OCI-LY1 (cell line): ENCODE data around the gene FAM83E.

Experiments
- H2AFZ ChIP-seq: fragments of 200-600 bp; sonication (generic), shearing (Covaris generic); 2 replicates; pipeline ENCODE4 v1.6.0; 2014; ENCODE audit warnings: antibody characterized with exemption, mild to moderate bottlenecking, low read length
- H3F3A ChIP-seq: fragments of 200-600 bp; sonication (generic), shearing (Covaris generic); 2 replicates; pipeline ENCODE4 v1.6.0; 2014; ENCODE audit warnings: mild to moderate bottlenecking, antibody characterized with exemption, low read length, moderate library complexity; ENCODE audit not compliant: insufficient read depth
- H3K27ac ChIP-seq: fragments of 200-600 bp; sonication (generic); 2 replicates; pipeline ENCODE4 v1.5.1; 2014; ENCODE audit warnings: low read length, mixed run types, mild to moderate bottlenecking, low read depth; ENCODE audit not compliant: poor library complexity, severe bottlenecking
- H3K27me3 ChIP-seq: fragments of 200-600 bp; sonication (generic); 2 replicates; pipeline ENCODE4 v1.6.0; 2014; ENCODE audit warnings: antibody characterized with exemption, mild to moderate bottlenecking, low read length, moderate library complexity; ENCODE audit not compliant: insufficient read depth
- H3K36me3 ChIP-seq: fragments of 200-600 bp; sonication (generic); 2 replicates; pipeline ENCODE4 v1.6.1; 2014; ENCODE audit warnings: mild to moderate bottlenecking, antibody characterized with exemption, low read length, moderate library complexity, mixed read lengths; ENCODE audit not compliant: insufficient read depth
- H3K4me1 ChIP-seq: fragments of 200-600 bp; sonication (generic); 2 replicates; pipeline ENCODE4 v1.5.1; 2014; ENCODE audit warnings: mild to moderate bottlenecking, low read length, moderate library complexity; ENCODE audit not compliant: insufficient read depth, severe bottlenecking
- H3K4me2 ChIP-seq: fragments of 200-600 bp; sonication (generic), shearing (Covaris generic); 2 replicates; pipeline ENCODE4 v1.6.1; 2014; ENCODE audit warnings: low read length
- H3K4me3 ChIP-seq: fragments of 200-600 bp; sonication (generic); 2 replicates; pipeline ENCODE4 v1.5.1; 2014; ENCODE audit warnings: low read length, low read depth, mild to moderate bottlenecking, mixed read lengths; ENCODE audit not compliant: poor library complexity, severe bottlenecking
- H3K79me2 ChIP-seq: fragments of 200-600 bp; shearing (Covaris generic); 2 replicates; pipeline ENCODE4 v1.6.1; 2016; ENCODE audit warnings: mixed run types, low read length, mixed read lengths; ENCODE audit not compliant: insufficient read depth
- H3K9ac ChIP-seq: fragments of 200-600 bp; sonication (generic), shearing (Covaris generic); 2 replicates; pipeline ENCODE4 v1.6.1; 2014; ENCODE audit warnings: mild to moderate bottlenecking, low read length, mixed read lengths
- H3K9me2 ChIP-seq: fragments of 200-600 bp; sonication (generic), shearing (Covaris generic); 2 replicates; pipeline ENCODE4 v1.6.1; 2014; ENCODE audit warnings: low read depth, mild to moderate bottlenecking, low read length, mixed read lengths
- H3K9me3 ChIP-seq: fragments of 200-600 bp; shearing (Covaris generic); 2 replicates; pipeline ENCODE4 v1.6.1; 2014; ENCODE audit warnings: low read length, mixed read lengths
- H4K20me1 ChIP-seq: fragments of 200-600 bp; sonication (generic), shearing (Covaris generic); 2 replicates; pipeline ENCODE4 v1.6.0; 2016; ENCODE audit warnings: mild to moderate bottlenecking, low read length; ENCODE audit not compliant: insufficient read depth
- CTCF ChIP-seq: fragments of 200-600 bp; sonication (generic), shearing (Covaris generic); IDR thresholded peaks from 2 replicates; pipeline ENCODE4 v1.5.1; 2017; ENCODE audit warnings: mild to moderate bottlenecking, antibody characterized with exemption, low read length, moderate library complexity, mixed read lengths
- EZH2 ChIP-seq: fragments of 200-600 bp; sonication (generic), shearing (Covaris generic); IDR thresholded peaks from 2 replicates; pipeline ENCODE4 v1.8.0; 2017; ENCODE audit warnings: borderline replicate concordance, mixed run types, mild to moderate bottlenecking, antibody characterized with exemption, low read length, moderate library complexity, mixed read lengths

FAM83E gene

GRCh38 chr19:48627865-48628314, 13.0 kb upstream of the FAM83E start:
- Histone ChIP-seq H3K9me2 (no peaks in the 10 kb centered on the region), H3F3A (no peaks in the 10 kb centered on the region), H3K79me2 (no peaks in the 10 kb centered on the region), H4K20me1 (no peaks in the 10 kb centered on the region), H3K9me3 (no peaks in the 10 kb centered on the region), H3K27me3 (no peaks in the 10 kb centered on the region), H3K4me1 (peaks cover 27% of the 10 kb centered on the region), H3K27ac (no peak overlapping the region), H3K4me3 (no peak overlapping the region), H2AFZ (no peak overlapping the region), H3K36me3 (peaks cover 17% of the 10 kb centered on the region), H3K4me2 (no peak overlapping the region), H3K9ac (no peak overlapping the region)
- TF ChIP-seq EZH2 = no peak

- TF ChIP-seq CTCF (no peak), EZH2 (no peak)
- Histone ChIP-seq H3K4me3 (no peak overlapping the region), H4K20me1 (no peaks in the 10 kb centered on the region), H3K4me1 (peaks cover 29% of the 10 kb centered on the region), H3K27me3 (no peaks in the 10 kb centered on the region), H3K79me2 (no peaks in the 10 kb centered on the region), H3K9ac (no peak overlapping the region), H3K4me2 (no peak overlapping the region), H3F3A (no peaks in the 10 kb centered on the region), H3K36me3 (peaks cover 17% of the 10 kb centered on the region), H3K9me3 (no peaks in the 10 kb centered on the region), H2AFZ (no peak overlapping the region), H3K9me2 (no peaks in the 10 kb centered on the region), H3K27ac (no peak overlapping the region)
These were observed 12.5 kb upstream of the FAM83E start for GRCh38 chr19:48627201-48627864.

GRCh38 chr19:48625891-48626327, 11.0 kb upstream of the FAM83E start:
- no peak overlapping the region for H3K4me2 ChIP-seq
- H3K27ac ChIP-seq = no peak overlapping the region
- H3K9ac ChIP-seq = no peak overlapping the region

More at GRCh38 chr19:48625891-48626327, 11.0 kb upstream of the FAM83E start:
- H4K20me1 ChIP-seq = no peaks in the 10 kb centered on the region
- no peaks in the 10 kb centered on the region for H3K9me2 ChIP-seq
- no peak overlapping the region for H2AFZ ChIP-seq
- TF ChIP-seq EZH2 = no peak
- no peak for TF ChIP-seq CTCF
- H3K27me3 ChIP-seq = no peaks in the 10 kb centered on the region
- H3K4me3 ChIP-seq = no peak overlapping the region
- peaks cover 12% of the 10 kb centered on the region for H3K36me3 ChIP-seq
- no peaks in the 10 kb centered on the region for H3K79me2 ChIP-seq
- H3K4me1 ChIP-seq = peaks cover 31% of the 10 kb centered on the region
- no peaks in the 10 kb centered on the region for H3F3A ChIP-seq
- no peaks in the 10 kb centered on the region for H3K9me3 ChIP-seq
